HG03064 (cell line): ENCODE results near the gene BHLHE41.

Source experiments
- ATAC-seq: cut with Tn5 transposase; IDR thresholded peaks from one replicate; pipeline ENCODE4 v1.9.1; 2021; ENCODE audit warnings: low read depth; ENCODE audit not compliant: unreplicated experiment

BHLHE41 gene

DNA sequence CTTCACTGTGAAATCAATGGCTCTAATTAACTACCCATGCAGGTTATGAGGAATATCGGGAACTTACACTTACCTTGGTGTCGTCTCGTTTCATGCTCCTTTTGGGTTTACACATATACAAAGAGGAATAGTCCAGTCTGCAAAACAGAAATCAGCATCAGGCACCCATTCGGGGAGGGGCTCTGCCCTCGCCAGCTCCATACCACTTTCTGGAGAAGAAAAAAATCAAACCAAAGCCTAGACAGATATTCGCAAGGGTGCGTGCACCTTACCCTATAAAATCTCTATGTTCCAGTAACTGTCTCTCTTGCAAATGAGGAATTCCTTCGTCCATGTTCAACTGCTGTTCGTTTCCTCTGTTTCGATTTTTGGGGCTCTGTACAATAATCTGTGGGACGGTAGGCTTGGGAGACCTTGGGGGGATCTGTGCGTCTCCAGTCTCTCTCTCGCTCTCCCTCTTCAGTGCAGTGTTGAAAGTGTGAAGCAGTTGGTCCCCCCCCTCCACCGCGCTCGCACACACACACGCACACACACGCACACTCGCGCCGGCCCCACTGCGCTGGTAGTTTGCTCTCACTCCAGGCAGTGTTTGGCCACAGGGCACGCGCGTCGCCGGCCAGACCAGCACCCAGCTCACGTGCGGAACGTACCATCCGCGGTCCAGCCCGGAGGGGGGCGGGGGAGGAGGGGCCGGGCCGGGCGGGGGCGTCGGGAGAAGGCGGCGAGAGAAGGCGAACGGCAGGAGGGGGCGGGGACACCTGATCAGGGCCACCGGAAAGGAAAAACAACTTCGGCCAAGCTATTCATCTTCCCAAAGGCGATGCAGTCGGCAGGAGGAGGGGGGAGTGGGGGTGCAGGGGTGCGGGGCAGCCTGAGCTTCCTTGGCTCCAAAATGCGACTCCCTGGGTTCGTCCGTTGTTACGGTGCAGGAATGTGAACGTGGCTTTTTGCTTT, at the start of gene BHLHE41:
TSS of gene BHLHE41 (minus strand) at position 592 of the 954 bp plus-strand sequence. CDS start at position 334, 258 bp downstream.
- ATAC-seq: no peak

DNA sequence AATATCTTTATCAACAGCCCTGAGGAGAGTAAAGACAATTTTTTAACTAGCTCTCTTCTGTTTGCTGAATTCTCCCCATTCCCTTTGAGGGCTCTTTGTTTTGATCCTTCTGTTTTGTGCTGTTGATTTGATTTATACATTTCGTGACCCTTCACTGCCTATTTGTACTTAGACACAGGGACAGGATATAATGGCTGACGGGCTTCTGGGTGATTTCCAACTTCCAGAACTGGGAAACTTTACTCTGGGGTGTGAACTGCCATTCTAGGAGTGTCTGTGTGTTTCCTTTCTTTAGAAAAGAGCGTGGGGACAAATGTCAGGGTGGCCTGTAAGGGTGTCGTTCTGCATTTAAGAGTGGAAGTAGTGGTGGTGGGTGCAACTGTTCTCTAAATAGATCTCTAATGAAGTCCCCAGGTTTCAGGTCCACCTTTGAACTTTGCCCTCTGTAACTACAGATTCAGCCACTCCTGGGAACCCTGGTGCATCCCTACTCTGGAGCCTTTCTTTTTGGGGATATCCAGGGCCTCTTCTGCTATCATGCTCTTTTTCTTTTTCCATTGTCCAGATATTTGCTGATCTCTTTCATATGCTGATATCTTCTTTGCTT, 48.2 kb upstream of the BHLHE41 start:
- no peak for ATAC-seq

DNA sequence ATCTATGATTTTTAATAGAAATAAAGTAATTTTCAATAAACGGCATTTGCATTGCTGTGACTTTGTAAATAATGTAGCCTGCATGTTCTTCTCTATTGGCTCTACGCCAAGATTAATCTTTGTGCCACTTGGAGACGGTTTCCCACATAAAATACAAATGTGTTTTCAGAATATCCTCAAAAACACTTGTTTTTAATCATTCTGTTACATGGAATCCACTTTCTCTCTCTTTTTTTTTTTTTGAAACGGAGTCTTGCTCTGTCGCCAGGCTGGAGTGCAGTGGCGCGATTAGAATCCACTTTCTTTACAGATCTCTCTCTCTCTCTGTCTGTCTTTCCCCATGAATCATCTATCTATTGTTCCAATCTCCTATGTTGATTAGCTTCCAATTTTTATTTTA, 47.7 kb upstream of the BHLHE41 start:
- ATAC-seq: no peak

DNA sequence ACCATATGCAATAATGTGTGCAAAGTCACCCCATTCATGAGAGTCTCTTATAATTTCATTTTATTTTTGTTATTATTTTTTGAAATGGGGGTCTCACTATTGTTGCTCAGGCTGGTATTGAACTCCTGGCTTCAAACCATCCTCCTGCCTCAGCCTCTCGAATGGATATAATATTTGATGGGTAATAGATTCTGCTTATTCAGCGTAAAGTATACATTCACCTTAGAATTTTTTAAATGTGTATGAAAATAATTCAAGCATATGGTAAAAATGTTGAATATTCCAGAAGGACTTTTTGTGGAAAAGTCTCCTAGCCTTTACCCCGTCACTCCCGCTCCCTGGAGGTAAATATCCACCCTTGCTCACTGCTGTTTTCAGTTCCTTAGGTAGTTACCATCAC, 47.2 kb upstream of the BHLHE41 start:
- no peak for ATAC-seq

DNA sequence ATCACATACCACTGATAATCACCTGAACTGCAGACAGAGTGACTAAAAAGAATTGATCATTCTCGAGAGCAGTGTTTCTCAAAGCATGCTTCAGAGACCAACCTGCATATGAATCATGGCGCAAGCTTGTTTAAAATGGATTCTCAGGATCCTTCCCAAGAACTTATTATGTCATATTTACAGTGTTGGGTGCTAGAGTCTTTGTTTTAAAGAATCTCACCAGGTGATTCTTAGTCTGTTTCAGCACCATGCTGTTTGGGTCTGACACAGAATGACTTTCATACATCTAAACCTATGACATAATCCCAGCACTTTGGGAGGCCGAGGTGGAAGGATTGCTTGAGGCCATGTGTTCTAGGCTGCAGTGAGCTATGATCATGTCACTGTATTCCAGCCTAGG, 39.3 kb upstream of the BHLHE41 start:
- ATAC-seq: no peak

DNA sequence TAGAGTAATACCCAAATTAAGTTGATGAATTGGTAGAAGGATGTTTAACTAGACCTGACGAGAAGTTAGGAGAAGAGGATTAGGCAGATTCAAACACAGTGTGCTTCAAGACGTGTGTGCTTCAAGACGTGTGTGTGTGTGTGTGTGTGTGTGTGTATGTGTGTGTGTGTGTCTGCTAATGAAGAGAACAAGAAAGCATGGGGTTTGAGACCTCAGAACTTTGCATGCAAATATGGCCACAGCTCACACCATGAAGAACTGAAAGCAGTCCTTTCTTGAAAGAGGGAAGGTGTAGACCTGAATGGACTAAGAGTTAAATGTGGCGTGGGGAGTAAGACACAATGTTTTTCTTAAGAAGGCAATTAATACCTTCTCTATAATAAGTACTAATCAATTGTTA, 38.1 kb upstream of the BHLHE41 start:
- ATAC-seq: peak; percentile 71

DNA sequence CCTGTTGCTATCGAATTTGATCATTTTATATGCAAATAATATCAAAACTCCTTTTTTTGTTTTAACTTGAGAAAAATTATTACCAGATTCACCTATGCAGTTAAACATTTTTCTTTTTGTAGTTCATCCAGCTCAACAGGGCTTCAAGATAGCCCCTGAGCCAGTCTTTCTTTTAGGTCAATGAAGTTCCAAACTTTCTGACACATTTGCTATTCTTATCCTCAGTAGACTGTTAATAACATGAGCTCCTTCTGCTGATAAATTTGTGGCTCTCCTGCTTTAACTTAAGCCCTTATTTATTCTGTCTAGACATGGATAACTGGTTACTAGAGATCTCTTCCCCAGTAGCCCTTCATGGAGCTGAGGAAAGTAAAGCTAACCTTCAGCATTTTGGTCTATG, 37.3 kb upstream of the BHLHE41 start:
- ATAC-seq: no peak

- ATAC-seq: no peak
Measured at GRCh38 chr12:26158078-26158764, 33.4 kb upstream of the BHLHE41 start.

- ATAC-seq: peak; percentile 26
Measured at GRCh38 chr12:26157001-26157400, 32.2 kb upstream of the BHLHE41 start.

GRCh38 chr12:26156201-26156871, 31.5 kb upstream of the BHLHE41 start:
- peak; percentile 83 for ATAC-seq

GRCh38 chr12:26153421-26154154, 28.8 kb upstream of the BHLHE41 start:
- no peak for ATAC-seq

DNA sequence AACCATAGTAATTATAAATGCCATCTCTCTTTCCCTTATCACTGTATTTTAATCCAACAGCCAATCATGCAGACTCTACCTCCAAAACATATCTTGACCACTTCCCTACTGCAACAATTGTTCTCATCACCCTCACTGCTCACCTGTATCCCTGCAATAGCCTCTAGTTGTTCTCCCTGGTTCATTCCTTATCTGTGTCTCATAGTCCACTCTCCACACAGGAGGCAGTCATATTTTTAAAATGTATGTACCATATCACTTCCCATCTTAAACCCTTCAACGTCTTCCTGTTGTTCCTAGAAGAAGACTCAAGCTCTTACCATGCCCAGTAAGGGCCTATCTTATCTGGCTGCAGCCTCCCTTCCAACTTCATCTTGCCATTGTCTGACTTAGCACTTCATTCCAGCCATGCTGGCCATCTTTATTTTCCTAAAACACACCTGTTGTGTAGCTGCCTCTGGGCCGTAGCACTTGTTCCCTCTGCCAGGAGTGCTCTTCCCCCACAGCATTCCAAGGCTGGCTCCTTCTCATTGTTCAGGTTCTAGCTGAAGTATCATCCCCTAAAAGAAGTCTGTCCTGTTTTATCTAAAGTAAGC, 27.8 kb upstream of the BHLHE41 start:
- ATAC-seq: no peak

- no peak for ATAC-seq
Measured at GRCh38 chr12:26150736-26151450, 26.1 kb upstream of the BHLHE41 start.

DNA sequence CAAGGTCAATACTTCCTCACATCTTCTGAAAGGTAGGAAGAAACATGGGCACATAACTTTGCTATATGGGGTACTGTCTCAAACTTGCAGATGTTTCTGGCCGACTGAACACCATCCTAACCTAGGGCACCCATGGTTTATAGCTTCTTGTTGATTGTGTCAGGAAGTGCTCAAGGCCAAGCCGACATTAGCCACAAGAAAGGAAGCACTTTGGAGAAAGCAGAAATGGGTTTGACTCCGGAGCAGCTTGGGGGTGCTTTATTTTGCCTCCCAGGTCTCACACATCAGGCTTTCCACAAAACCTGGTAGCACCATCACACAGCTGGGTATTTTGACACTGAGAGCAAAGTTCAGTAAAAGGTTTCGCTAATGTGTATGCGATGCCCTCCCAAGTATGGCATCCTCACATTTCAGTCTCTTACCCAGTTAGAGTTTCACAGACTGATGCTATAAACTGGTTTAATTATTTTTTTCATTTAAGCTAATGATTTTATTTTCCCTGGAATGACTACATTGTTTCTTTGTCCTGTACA, 25.2 kb upstream of the BHLHE41 start:
- ATAC-seq: no peak

DNA sequence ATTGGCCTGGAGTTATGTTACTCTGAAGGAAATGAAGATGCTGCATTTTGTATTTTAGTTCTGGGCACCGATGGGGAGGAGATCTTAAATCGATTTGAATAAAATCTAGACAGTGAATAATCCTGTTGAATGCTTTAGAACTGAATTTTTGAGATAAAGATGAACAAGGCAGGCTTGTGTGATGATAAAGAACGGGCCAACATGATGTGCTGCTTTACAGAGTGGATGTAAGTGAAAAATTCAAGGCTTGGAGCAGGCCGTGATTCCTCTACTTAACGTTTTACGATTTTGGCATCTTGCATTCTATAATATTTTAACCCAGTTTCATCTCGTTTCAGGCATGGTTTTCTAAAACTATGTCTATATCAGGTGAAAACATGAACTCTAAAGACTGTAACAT, 23.5 kb upstream of the BHLHE41 start:
- no peak for ATAC-seq

GRCh38 chr12:26143291-26143690, 18.5 kb upstream of the BHLHE41 start:
- ATAC-seq: no peak

DNA sequence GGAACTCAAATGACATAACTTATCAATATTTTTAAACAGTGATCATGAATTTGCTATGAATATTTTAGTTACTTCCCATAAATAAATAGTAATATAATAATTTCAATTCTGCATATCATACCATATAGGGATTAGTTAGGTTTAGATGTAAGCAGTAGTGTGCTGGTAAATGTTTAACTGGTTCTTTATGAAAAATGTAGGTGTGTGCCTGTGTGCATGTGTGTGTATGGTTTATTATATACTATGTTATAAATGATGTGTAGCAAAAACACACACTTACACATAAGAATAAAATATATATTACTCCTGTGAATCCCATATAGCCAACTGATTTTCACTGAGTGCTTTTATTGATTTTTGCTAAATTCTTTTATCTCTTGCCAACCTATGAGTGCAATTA, 14.0 kb upstream of the BHLHE41 start:
- ATAC-seq: no peak

DNA sequence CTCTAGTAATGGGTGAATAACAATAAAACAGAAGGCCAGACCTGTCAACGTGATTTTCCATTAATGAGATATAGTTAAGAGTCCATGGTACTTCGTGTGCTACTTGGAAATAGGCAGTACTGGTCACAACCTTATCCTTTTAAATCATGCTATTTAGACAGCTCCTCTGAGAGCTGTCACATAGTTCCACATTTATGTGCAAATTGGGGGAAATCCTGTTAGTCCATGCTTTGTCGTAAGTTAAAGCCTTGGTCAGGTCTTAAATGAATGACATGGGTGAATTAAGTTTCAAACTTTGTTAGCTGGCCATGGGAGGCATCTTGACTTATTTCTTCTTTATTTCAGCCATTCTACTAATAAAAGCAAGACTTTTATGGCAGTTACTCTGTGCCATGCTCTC, 11.9 kb upstream of the BHLHE41 start:
- ATAC-seq: no peak

DNA sequence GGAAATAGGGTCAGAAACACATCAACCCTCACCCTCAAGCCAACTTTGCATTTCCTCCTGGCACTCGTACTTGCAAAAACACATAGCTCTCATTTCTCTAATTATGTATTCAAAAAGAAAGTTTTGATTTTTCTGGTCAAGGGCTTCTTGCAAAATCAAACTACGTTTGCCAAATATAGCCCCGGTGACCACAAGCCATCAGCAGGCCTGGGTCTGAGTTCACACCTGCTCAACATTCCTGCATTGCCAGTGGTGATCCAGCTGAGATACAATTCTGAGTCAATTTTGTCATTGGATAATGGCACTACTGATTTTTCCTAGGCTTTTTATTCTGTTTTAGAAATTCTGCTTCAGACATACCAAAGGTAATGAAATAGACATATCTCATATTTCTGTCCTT, 10.7 kb upstream of the BHLHE41 start:
- ATAC-seq: no peak
